GM21717 (cell line): ENCODE results near the gene PROK1.
"Not testable (repeated sequence)": the region's sequence is repeated elsewhere in the genome, so short reads cannot be mapped to it uniquely, and the experiment has no call there.

ENCODE experiments used
- ATAC-seq: cut with Tn5 transposase; IDR thresholded peaks from one replicate; pipeline ENCODE4 v1.9.1; 2021; ENCODE audit warnings: mild to moderate bottlenecking, moderate library complexity; ENCODE audit not compliant: unreplicated experiment

Gene PROK1, protein sequence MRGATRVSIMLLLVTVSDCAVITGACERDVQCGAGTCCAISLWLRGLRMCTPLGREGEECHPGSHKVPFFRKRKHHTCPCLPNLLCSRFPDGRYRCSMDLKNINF

DNA sequence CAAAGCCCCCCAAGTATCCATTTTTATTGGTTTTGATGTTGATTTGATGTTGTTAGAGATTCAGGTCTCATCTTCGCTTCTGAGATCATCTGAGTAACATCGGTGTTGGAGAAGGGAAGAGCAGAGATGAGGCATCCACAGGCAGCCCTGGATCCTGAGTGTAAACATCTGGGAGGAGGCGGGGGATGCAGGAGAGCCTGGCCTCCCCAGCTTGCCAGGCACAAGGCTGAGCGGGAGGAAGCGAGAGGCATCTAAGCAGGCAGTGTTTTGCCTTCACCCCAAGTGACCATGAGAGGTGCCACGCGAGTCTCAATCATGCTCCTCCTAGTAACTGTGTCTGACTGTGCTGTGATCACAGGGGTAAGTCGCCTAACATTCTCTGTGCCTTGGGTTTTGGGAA lies at the start of gene PROK1:
Gene PROK1, plus strand, starts transcription at position 221 of the 400 bp plus-strand sequence. Its CDS starts 68 bp downstream, at position 289.
- ATAC-seq = no peak

DNA sequence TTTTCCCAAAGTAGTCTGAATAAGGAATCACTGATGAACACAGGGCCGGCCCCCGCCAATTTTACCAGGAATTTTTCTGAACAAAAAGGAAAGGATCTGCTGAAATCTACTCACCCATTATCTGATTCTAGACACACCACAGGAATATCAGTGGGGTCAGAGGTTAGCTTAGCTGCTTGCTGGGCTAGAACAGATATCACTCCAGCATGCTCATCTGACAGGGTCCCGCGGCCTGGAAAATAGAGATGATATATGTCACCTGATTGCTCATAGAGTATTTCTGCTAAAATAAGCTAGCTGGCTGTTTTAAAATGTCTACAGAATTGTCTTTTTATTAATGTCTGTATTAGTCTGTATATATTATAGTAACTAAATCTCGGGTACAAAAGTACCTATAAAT lies 47.1 kb upstream of the PROK1 start:
- ATAC-seq = no peak

DNA sequence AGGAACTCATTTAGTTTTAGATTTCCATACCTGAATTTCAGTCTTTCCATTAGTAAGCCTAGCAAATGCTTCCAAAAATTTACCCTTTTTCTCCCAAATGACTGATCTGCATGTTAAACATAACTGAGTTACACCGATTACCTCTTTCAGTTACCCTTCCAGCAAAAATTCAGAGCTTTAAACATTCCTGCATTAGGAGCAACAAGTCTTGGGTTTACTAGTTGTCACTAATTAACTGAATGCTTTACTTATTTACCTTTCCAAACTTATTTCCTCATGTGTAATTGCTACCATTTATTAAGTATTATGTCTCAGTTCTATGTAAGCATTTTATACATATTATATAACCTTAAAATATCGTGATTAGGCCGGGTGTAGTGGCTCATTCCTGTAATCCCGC lies 46.5 kb upstream of the PROK1 start:
- no peak for ATAC-seq

DNA sequence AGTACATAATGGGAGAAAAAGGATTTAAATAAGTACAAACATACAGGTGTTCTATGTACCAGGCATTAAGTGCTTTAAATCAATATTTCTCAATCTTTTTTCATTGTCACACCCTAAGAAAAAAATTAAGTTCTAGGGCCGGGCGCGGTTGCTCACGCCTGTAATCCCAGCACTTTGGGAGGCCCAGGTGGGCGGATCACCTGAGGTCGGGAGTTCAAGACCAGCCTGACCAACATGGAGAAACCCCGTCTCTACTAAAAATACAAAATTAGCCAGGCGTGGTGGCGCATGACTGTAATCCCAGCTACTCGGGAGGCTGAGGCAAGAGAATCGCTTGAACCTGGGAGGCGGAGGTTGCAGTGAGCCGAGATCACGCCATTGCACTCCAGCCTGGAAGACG lies 44.5 kb upstream of the PROK1 start:
- not testable (repeated sequence) for ATAC-seq

DNA sequence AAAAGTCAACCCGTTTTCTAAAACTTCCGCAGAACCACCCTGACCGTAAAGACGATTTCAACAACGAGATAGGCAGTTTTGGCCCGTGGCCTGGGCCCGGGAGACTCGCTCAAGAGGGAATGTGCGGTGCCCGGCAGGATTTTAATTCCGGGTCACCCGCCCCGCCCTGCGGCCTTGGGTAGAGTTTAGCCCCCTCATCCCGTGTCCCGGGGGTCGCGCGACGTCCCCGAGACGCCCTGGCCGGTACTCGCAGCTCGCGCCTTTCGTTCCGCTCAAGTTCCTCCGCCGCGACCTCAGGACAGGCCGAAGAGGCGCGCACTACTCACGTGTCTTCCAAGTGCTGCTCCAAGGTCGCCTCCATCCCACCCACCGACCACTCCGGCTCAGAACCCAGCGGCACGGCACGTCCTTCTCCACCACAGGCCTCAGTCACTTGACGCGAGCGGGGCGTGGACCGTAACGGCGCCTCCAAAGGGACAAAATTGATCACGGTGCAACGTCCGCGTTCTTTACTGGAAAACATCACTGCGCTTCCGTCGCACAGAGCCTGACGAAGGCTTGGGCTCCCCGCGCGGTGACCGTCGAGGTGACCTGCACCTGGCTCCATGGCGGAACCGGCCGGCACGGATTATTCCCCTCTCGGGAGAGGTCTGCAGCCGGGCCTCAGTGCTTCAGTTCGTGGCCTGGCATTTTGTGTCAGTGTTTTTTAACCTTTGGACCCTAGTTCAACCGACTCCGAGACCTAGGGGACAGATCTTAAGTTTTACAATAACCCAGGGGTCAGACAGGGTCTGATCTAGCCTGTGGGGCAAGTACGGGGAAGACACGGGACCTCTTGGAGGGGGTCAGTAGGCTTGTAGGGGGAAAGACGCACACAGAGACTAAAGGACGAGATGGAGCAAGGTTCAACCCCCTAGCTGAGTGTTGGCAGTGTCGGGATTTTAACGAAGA lies 43.4 kb upstream of the PROK1 start, which contains the start of gene LAMTOR5:
Gene LAMTOR5, minus strand, starts transcription at position 435 of the 951 bp plus-strand sequence. Its CDS starts 74 bp downstream, at position 361.
- ATAC-seq = peak; percentile 85

DNA sequence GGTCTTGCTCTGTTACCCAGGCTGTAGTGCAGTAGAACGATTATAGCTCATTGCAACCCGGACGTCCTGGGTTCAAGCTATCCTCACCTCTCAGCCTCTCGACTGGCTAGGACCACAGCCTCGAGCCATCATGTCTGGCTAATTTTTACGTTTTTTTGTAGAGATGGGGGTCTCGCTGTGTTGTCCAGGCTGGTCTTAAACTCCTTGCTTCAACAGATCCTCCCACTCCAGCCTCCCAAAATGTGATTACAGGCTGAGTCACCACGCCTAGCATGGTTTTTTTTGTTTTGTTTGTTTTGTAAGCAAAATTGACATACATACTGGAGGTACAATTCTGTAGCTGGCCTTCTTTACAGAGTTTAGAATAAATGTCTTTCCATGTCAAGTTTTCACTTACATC lies 42.5 kb upstream of the PROK1 start:
- ATAC-seq = no peak

DNA sequence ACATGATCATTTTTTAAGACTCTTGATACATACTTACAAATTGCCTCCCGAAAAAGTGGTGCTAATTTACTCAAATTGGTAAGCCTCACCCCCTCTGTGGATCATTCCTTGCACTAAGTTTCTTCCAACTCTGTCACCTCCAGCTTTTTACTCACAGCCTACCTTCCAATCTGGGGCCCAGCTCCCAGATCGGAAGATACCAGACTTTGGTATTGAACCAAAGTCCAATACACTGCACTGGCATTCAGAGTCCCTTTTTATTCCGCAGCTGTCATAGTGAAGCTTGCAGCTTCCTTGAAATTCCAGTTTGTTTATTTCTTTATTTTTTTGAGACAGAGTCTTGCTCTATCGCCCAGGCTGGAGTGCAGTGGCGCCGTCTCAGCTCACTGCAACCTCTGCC lies 41.6 kb upstream of the PROK1 start:
- ATAC-seq = no peak

DNA sequence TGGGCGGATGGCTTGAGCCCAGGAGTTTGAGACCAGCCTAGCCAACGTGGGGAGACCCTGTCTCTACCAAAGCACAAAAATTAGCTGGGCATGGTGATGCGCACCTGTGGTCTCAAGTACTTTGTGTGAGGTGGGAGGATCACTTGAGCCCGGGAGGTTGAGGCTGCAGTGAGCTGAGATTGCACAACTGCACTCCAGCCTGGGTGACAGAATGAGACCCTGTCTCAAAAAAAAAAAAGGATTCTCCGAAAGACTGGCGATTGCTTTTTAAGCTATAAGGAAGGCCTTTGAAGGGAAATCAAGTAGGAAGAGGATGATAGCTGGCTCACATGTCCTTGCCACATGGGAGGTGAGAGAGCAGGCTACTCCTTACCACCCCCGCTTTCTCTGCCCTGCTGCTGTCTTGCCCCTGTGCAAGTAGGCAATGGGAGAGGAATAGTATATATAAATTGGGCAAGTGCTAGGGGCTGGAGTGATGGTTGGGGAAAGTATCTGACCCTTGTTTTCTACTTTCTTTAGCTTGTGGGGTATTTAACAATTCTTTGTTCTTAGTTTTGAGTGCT lies 39.7 kb upstream of the PROK1 start:
- no peak for ATAC-seq

DNA sequence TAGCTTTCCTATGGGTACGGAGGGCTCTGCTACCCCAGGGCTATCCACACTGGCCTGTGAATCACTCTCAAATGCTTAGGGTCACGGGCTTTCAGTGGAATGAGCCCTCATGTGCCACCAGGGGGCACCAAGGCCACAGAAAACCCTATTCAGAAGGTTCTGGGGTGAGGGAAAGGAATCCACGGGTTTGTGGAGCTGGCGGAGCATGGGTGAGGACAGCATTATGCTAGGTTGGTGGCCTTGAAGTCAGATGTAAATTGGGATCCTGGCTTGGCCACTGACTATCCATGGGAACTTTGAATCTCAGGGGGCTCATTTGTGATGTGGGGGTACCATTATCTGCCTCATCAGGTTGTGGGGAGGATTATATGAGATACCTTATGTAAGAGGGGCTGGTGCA lies 38.4 kb upstream of the PROK1 start:
- ATAC-seq = no peak

DNA sequence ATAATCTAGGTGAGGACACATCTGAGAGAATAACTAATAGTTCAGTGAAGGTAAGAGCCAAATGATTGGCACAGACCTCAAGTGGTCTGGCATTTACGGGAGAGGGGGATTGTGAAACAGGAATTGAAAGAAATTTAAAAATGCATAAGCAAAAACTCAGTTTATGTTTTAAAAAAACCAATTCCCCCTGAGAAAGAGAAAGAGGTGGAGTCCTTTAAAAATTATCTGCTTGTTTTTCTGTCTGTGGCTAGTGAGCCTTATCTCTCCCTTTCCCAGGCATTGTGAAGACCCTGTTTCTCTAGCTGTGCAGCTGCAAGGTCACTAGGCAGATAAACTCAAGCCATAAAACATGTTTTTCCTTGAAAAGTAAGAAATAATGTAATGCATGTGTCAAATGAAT lies 37.9 kb upstream of the PROK1 start:
- ATAC-seq = not testable (repeated sequence)

DNA sequence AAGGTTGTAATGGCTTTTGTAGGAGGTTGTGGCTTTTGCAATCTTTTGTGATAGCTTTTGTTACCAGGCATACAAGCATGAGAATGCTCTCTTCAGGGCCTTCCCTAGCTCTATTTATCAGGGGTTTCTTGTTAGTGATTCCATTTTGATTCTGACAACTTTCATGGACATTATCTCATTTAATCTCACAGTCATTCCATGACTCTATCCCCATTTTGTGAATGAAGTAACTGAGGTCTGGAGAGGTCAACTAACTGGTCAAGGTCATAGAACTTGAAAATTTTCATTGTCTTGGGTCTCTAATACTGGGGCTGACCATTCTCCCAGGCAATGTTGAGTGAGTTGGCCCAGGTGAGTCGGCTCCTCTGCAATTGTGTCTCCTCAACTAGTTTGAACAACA lies 32.2 kb upstream of the PROK1 start:
- ATAC-seq = no peak

DNA sequence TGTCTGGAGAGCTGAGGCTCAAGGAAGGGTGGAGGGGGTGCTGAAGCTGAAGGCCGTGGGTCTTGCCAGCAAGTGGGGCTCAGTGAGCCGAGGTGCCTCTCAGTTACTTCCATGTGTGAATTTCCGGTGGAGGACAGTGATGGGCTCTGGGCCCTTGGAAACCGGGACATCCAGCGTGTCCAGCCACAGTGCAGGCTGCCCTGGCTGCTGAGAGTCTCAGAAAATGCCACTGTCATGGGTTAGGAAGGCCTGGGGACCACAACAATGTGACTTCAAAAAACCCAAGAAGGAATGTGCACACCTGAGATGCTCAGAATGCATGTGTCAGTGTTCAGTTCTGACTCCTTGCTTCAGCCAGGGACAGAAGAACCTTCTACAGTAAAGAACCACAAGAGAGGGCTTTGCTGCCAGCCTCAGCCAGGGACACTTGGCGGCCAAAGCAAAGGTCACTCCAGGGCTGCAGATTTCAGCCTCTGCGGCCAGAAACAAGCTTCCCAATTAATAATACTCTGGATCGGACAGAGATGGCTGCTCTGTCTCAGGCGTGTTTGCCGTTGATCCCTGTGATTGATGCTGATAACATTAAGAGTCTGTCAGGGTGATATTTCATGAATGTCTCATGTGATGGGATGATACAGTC lies 30.8 kb upstream of the PROK1 start:
- no peak for ATAC-seq

DNA sequence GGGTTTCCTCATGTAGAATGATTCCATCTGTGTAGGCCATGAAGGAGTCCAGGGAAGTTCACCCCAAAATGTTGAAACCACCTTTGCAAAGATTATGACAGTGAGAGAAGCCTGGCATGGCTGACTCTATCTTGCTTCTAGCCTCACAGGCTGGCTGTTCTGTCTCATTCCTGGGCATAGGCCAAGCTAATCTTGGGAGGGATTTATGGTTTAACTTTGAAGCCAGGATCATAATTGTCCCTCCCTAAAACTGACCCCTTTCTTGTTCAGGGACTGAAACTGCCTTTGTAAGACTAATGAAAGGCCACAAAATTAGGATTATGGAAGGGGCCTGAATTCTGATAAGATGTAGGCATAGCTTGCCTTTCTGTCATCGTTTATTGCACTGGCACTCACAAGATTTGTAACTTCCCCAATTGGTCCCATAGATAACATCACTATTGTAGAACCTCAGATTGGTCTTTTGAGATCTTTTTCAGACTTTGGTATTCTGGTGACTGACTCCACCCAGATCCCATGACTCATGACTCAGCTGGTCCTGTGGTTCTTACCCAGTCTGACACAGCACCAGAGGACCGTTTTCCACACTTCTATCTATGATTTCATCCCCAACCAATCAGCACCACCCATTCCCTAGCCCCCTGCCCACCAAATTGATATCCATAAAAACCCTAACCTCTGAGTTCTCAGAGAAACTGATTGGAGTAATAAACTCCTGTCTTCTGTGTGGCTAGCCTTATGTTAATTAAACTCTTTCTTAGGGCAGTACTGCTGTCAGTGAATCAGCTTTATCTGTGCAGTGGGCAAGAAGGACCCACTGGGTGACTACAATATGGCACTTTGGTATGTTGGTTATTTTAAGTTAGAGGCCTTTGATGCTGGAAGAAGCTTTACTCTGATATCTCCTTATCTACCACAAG lies 29.8 kb upstream of the PROK1 start:
- ATAC-seq = no peak

DNA sequence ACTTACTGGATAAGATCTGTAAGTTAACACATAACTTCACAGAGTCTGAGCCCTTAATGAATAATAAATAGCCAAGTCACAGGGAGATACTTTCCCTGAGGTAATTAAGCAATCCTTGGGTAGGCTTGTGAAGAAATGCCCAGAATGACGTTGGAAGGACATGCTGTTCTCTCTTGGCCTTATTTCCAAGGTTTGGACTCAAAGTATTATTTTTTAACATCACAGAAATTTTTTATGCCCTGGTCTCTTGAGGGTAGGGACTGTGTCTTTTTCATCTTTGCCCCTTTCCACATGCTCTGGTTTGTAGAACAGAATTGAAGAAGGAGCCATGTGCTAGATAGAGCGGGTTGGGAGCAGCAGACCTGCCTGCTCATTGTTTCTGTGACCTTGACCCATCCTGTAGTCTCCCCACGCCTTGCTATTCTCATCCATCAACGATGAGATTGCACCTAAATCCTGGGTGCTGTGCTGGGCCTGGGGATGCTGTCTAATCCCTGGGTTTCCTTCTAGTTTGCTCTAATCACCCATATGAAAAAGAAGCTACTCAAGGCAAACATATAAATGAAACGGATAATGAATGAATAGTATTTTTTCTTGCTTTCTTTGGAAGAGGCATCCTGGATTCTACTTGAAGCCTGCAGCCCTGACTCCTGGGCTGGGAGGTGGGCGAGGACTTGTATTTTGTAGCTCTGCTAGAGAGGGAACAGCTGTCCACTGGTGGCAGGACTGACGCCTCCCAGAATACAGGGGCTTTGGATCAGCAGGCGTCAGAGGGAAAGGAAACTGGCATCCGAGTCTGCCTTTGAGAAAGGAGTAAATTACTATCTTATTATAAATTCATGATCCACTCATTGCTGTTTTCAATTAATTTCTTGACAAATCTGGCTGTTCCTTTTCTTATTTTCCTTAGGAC lies 26.0 kb upstream of the PROK1 start:
- ATAC-seq = no peak

DNA sequence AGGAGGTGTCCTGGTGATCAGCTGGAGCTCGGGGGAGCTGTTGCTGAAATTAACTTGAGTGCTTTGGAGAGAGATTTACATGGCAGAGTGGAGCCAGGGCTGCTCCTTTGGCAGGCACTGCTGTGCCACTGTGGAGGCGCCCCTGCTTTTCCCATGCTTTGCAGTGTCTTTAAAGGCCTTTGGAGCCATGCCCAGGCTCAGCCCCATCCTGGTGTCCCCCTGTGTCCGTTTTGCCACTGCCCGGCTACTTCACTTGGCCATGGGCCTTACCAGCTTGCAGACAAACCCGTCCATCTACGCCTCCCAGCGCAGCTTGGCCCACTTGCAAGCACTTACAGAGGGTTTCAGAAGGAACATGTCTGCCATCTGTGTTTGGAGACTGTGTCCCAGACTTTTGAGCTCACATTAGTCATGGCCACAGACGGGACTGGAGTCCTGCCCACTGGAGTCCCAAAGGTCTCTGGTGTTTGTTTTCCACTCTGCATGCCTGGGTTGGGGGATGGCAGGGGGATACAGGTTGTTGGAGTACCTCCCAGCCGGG lies 25.3 kb upstream of the PROK1 start:
- ATAC-seq = no peak

DNA sequence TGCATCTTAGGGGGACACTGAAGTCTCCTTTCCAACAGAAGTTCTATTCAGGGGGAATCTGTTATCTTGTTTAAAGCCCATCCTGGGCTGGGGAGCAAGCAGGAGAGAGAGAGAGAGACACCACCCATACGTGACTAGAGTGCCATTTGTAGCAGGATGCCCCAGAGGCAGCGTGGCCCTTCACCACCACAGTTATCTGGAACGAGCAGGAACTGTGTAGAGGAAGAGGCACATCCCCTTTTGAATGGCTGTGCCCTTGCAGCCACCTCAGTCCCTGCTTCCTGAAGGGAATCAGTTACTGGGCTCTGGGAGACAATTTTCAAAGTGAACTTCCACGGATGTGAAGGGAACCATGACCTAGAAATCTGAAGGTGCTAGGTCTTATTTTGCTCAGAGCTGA lies 24.1 kb upstream of the PROK1 start:
- ATAC-seq = no peak

DNA sequence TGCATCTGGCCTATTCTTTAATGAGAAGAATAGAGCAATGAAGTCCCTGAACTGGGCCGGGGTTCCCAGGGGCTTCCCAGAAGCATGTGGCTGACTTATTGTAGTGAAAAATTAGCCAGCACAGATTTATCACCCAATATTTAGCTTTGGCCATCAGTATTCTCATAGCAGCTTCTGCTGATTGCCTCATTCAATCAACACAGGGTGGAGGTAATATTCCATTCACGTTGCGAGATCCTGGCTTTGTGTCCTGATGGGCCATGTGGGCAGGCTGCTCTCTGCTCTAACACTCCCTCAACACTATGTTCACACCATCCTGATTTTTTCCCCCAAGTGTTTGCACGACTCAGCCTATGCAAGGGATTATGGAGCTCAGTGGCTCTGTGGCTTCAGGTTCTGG lies 22.0 kb upstream of the PROK1 start:
- no peak for ATAC-seq

DNA sequence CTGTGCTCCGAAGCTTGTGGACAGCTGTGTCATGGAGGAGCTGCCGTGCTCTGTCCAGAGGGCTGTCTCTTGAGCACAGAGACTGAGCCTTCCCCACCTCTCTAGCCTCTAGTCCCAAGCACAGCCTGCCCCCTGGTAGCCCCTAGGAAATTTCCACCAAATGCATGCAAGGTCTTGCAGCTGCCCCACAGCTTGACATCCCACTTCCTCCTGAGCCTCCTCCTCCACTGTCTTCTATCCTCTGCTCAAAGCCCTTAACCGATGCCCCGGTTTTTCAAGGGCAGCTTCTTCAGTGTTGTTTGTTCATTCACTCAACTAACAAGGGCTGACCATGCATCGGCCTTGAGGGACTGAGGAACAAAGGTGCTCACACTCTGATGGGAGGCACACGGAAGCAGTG lies 20.6 kb upstream of the PROK1 start:
- ATAC-seq = no peak

DNA sequence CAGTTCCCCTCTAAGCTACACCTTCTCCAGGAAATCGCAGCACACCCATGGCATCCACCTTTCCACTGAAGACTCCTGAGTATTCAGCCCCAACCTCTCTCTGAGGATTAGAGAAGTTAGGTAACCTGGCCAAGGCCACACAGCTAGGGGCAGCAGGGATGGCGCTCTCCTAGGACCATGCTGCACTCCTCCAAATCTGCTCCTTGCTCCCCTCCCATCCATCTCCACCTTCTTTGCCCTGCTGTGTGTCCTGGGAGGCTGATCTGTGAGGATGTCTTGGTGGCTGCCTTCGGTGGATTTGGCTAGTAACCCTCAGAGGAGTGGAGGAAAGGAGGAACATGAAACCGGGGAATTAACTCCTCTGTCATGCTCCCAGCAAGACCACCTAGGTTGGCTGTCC lies 20.0 kb upstream of the PROK1 start:
- no peak for ATAC-seq
